Smooth muscle cell (in vitro differentiated cells): ENCODE measurements around the gene NAA80. TPM values are rescaled to one million over a fixed set of nuclear protein-coding genes. Genes with fewer than 3 reads are reported as not detected.

Source experiments
- DNase-seq: peaks from one replicate; lab custom pipeline; 2025; ENCODE audit not compliant: unreplicated experiment; lab: John Stamatoyannopoulos, UW
- H2AFZ ChIP-seq: fragments of 200-600 bp; sonication (generic); 2 replicates; pipeline ENCODE4 v1.6.0; 2016; ENCODE audit warnings: antibody characterized with exemption, low read depth, mild to moderate bottlenecking
- H3F3A ChIP-seq: fragments of 200-600 bp; sonication (generic); 2 replicates; pipeline ENCODE4 v1.6.0; 2017; ENCODE audit warnings: antibody characterized with exemption, low read depth
- H3K27ac ChIP-seq: fragments of 200-600 bp; sonication (generic); 2 replicates; pipeline ENCODE4 v1.5.1; 2016; ENCODE audit warnings: low read depth, mild to moderate bottlenecking
- H3K27me3 ChIP-seq: fragments of 200-600 bp; sonication (generic); 2 replicates; pipeline ENCODE4 v1.6.1; 2016; ENCODE audit warnings: low read depth, mild to moderate bottlenecking
- H3K36me3 ChIP-seq: fragments of 200-600 bp; sonication (generic); 2 replicates; pipeline ENCODE4 v1.5.1; 2016; ENCODE audit warnings: low read depth
- H3K4me1 ChIP-seq: fragments of 200-600 bp; sonication (generic); 2 replicates; pipeline ENCODE4 v1.5.1; 2016; ENCODE audit warnings: low read depth
- H3K4me2 ChIP-seq: fragments of 200-600 bp; sonication (generic); 2 replicates; pipeline ENCODE4 v1.6.0; 2016; ENCODE audit warnings: mild to moderate bottlenecking
- H3K4me3 ChIP-seq: fragments of 200-600 bp; sonication (generic); 2 replicates; pipeline ENCODE4 v1.5.1; 2016; ENCODE audit warnings: mild to moderate bottlenecking
- H3K79me2 ChIP-seq: fragments of 200-600 bp; sonication (generic); 2 replicates; pipeline ENCODE4 v1.6.0; 2016; ENCODE audit warnings: low read depth, mild to moderate bottlenecking
- H3K9ac ChIP-seq: fragments of 200-600 bp; sonication (generic); 2 replicates; pipeline ENCODE4 v1.6.0; 2016; ENCODE audit warnings: low read depth
- H3K9me3 ChIP-seq: fragments of 200-600 bp; sonication (generic); replicated peaks from 2 replicates; pipeline ENCODE4 v1.5.1; 2016; ENCODE audit warnings: low read depth
- H4K20me1 ChIP-seq: fragments of 200-600 bp; sonication (generic); 2 replicates; pipeline ENCODE4 v1.6.0; 2016; ENCODE audit warnings: low read depth
- WGBS: methylation state at CpG from one replicate; pipeline ENCODE4 v1.1.7; 2016; ENCODE audit warnings: low lambda C conversion rate; 5-methylcytosine and 5-hydroxymethylcytosine counted together
- polyA plus RNA-seq: library from polyadenylated mRNA; unstranded; fragments of >200 nt; fragmentation: Nextera tagmentation; extraction: Ambion mirVana; gene quantifications from 2 replicates; pipeline ENCODE4 v1.2.1, GENCODE V29; 2016
- total RNA-seq: library from RNA; depleted of rRNA; stranded (reverse); fragments of >200 nt; gene quantifications from 2 replicates; pipeline ENCODE4 v1.2.3, GENCODE V29; 2014
- TF ChIP-seq, protein P1 (sequence below): fragments of 200-600 bp; sonication (generic); IDR thresholded peaks from 2 replicates; pipeline ENCODE4 v1.5.1; 2017; ENCODE audit warnings: borderline replicate concordance, mild to moderate bottlenecking, antibody characterized with exemption; ENCODE audit not compliant: insufficient read depth, poor library complexity, severe bottlenecking

Gene NAA80
- total and polyA plus RNA-seq, 2 experiments from 2014 or later = 13.0 to 21.9 TPM

DNA sequence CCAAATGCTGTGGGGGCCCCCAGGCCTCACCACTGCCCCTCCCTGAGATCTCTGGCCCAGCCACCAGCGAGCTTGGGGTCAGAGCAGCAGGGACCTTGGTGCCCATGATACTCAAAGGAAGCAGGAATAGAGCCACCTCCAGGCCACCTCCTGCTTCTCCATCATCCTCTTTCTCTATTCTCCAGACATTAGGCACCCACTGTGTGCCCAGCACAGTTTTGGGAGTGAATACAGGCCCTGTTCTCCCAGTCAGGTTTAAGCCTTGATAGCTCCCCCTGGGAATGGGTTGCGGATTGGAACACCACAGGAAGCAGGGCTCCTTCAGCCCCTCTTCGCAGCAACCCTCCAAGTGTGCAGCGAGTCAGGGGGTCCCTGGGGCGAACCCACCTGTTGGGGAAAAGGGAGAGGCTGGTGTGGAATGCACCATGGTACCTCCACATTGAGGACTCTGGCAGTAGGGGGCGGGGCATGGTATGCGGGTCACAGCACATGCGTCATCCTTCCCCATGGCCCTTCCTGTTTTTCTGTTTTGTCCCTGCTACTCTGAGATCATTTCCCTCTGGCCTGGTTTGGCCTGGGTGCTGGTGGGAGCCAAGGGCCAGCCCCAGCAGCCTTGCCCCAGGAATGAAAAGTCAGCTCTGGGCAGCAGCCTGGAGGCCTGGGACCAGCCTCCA is 44.5 kb downstream of the NAA80 start:
- Histone ChIP-seq H3F3A (peaks cover 16% of the 10 kb centered on the region), H3K36me3 (no peaks in the 10 kb centered on the region), H3K4me1 (no peaks in the 10 kb centered on the region), H3K9ac (no peak overlapping the region), H3K9me3 (no peaks in the 10 kb centered on the region), H3K27ac (peak overlapping the region; percentile 15), H4K20me1 (peaks cover 66% of the 10 kb centered on the region), H3K79me2 (peaks cover 43% of the 10 kb centered on the region), H2AFZ (no peak overlapping the region), H3K4me3 (no peak overlapping the region), H3K27me3 (no peaks in the 10 kb centered on the region), H3K4me2 (no peak overlapping the region)
- WGBS = 93% methylated on average over 8 of the region's 8 CpGs
- TF ChIP-seq, protein P1, sequence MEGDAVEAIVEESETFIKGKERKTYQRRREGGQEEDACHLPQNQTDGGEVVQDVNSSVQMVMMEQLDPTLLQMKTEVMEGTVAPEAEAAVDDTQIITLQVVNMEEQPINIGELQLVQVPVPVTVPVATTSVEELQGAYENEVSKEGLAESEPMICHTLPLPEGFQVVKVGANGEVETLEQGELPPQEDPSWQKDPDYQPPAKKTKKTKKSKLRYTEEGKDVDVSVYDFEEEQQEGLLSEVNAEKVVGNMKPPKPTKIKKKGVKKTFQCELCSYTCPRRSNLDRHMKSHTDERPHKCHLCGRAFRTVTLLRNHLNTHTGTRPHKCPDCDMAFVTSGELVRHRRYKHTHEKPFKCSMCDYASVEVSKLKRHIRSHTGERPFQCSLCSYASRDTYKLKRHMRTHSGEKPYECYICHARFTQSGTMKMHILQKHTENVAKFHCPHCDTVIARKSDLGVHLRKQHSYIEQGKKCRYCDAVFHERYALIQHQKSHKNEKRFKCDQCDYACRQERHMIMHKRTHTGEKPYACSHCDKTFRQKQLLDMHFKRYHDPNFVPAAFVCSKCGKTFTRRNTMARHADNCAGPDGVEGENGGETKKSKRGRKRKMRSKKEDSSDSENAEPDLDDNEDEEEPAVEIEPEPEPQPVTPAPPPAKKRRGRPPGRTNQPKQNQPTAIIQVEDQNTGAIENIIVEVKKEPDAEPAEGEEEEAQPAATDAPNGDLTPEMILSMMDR = no peak
- DNase-seq = no peak

DNA sequence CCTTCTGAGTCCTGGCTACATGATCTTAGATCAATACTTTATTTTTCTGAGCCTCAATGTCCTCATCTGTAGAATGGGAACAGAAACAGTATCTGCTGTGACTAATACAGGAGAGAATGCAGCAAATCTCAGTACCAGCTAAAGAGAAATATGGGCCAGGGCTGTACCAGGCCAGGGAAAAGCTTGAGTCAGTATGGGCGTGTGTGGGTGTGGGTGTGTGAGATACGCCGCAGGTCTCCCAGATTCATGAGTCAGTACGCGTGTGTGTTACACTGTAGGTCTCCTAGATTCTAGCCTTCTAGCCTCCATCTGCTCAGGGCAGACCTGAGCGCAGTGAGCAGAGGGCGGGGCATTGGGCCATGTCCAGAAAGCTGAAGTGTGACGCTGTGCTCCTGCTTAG is 48.0 kb downstream of the NAA80 start:
- no peaks in the 10 kb centered on the region for H3K27me3 ChIP-seq
- no peak overlapping the region for H3K4me2 ChIP-seq
- no peak overlapping the region for H3K4me3 ChIP-seq
- no peak overlapping the region for H2AFZ ChIP-seq
- H3K4me1 ChIP-seq = peaks cover 12% of the 10 kb centered on the region
- H4K20me1 ChIP-seq = peaks cover 91% of the 10 kb centered on the region
- H3K9me3 ChIP-seq = no peaks in the 10 kb centered on the region
- H3K79me2 ChIP-seq = peaks cover 72% of the 10 kb centered on the region
- no peaks in the 10 kb centered on the region for H3K36me3 ChIP-seq
- no peak overlapping the region for H3K9ac ChIP-seq
- TF ChIP-seq, protein P1 = no peak
- peak overlapping the region; percentile 12 for H3K27ac ChIP-seq
- DNase-seq = no peak
- WGBS = 63% methylated on average over 8 of the region's 8 CpGs
- no peaks in the 10 kb centered on the region for H3F3A ChIP-seq

DNA sequence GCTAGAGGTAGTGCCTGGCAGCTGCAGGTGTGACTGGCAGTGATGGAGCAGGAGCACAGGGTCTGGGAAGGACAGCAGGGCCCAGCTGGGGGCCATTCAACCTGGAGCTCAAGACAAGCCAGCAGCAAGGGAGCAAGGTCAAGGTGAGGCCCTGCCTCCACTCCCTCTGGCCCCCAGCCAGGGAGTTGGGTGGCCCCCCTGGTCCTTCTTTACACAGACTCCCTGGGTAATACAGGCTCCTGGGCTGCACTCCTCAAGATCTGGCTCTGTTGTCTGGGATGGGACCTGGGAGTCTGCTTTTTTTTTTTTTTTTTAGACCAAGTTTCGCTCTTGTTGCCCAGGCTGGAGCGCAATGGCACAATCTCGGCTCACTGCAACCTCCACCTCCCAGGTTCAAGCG is 48.7 kb downstream of the NAA80 start:
- Histone ChIP-seq H3K9ac (no peak overlapping the region), H3K27me3 (no peaks in the 10 kb centered on the region), H3K9me3 (no peaks in the 10 kb centered on the region), H3K4me3 (no peak overlapping the region), H3K27ac (no peak overlapping the region), H3K4me2 (no peak overlapping the region), H4K20me1 (peaks cover 86% of the 10 kb centered on the region), H3K36me3 (no peaks in the 10 kb centered on the region), H3F3A (peaks cover under 1% of the 10 kb centered on the region), H3K4me1 (peaks cover 18% of the 10 kb centered on the region), H3K79me2 (peaks cover 78% of the 10 kb centered on the region), H2AFZ (no peak overlapping the region)
- no peak for DNase-seq
- TF ChIP-seq, protein P1 = no peak
- WGBS = 100% methylated on average over 4 of the region's 4 CpGs

DNA sequence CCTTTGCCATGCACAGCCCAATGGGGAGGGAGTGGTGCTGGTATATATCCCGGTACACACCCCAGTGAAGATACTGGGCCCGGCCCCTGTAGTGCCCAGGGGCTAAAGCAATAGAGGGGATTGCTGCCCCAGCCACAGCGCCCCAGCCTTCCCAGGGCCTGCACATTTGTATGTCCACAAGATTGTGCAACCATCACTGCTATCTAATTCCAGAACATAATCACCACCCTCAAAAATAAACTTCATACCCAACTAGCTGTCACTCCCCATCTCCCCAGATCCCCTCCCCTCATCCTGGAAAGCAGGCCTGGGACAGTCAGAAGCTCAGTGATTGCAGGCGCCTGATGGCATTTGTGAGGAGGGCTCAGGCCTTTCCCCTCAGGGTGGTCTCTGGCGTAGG is 49.7 kb downstream of the NAA80 start:
- TF ChIP-seq, protein P1 = no peak
- peaks cover 10% of the 10 kb centered on the region for H3F3A ChIP-seq
- DNase-seq = no peak
- peaks cover 23% of the 10 kb centered on the region for H3K4me1 ChIP-seq
- H3K9ac ChIP-seq = no peak overlapping the region
- no peak overlapping the region for H3K4me3 ChIP-seq
- WGBS = 88% methylated on average over 4 of the region's 5 CpGs
- H3K9me3 ChIP-seq = no peaks in the 10 kb centered on the region
- no peak overlapping the region for H2AFZ ChIP-seq
- H3K27ac ChIP-seq = peak overlapping the region; percentile 93
- no peaks in the 10 kb centered on the region for H3K27me3 ChIP-seq
- H4K20me1 ChIP-seq = peaks cover 80% of the 10 kb centered on the region
- H3K36me3 ChIP-seq = no peaks in the 10 kb centered on the region
- H3K79me2 ChIP-seq = peaks cover 89% of the 10 kb centered on the region
- no peak overlapping the region for H3K4me2 ChIP-seq
